ENCODE results near the gene OSBPL8. TPM values are rescaled to one million over a fixed set of nuclear protein-coding genes. Genes with fewer than 3 reads are reported as not detected.

The OSBPL8 gene
- total RNA-seq, 1 experiment from 2014 or later: 21.2 TPM

DNA sequence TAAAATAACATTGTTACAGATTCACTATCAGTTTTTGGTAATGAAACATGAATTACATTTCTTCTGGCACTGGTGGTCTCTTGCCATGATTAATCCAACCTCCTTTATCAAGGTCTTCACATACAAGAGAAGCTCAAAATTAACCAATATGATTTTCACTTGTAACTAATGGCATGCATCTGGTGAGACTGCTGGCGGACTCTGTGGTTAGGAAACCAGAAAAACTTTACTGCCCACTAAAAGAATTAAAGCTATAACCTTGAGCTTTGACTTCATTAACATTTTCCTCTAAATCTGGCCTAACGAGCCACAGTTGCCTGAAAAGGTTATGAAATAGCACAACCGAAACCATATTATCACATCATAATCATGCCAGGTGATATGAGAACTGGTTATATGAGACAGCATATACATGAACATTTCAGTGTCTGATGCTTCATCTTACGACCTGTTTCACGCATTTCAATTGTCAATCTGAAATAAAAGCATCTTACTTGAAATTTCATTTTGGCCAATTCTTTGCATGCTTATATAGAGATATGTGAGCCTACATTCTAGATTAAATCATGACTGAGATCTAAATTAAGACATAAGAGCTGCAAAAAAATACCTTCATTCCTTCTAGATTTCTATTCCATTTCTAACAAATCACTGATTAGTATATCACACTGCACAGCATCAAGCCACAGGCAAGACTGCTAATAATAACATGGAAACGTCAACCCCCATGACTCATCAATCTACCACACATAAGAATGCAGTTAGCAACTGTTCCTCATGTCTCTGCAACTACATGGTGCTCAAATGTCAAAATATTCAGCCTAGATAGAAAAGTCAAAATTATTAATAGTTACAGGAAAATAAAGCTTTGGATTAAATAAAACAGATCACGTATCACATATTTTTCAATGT, 89.3 kb downstream of the OSBPL8 start:
- DNase-seq (ENCODE audit: low spot score): peak; percentile 67

DNA sequence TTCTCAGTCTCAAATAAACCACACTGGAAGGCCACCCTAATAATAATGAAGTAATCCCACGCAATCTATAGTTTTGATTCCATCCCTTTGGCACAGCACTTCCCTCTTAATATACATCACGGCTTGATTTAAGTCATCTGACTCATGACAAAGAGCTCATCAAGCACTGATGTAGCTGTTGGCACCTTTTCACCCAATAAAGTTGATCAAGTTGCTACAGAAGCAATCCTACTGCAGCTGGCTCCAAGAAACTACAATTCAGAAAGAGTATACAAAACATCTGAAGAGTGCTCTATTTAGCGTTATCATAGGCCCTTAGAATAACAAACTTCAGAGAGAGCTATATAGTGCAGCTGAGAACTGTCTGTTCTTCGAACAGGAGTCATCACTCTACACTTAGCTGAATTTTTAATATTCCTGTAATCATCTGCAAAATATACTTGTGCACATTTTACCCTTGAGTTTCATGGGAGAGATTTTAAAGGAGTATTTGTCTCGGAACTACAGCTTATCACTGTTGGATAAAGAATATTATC, 94.9 kb downstream of the OSBPL8 start:
- DNase-seq (ENCODE audit: low spot score): no peak

DNA sequence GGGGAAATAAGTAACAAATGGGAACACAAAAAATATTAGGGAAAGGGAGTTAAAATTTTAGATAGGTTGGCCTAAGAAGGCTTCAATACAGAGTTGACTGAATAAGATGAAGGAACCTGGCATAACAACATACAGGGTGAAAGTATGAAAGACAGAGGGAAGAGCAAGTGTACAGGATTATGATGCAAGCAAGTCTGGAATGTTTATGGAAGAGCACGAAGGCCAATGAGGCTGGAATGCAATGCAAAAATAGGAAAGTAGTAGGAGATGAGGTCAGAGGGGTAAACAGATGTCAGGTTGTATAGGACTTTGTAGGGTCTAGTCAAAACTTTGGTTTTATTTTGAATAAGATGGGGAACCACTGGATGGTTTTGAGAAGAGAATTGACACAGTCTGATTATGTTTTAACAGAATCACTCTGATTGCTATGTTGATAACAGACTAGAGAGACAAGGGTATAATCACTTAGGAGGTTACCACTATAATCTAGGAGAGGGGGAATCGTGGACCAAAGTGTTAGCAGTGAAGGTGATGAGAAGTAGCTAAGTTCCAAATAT, 96.8 kb downstream of the OSBPL8 start:
- DNase-seq (ENCODE audit: low spot score): no peak

DNA sequence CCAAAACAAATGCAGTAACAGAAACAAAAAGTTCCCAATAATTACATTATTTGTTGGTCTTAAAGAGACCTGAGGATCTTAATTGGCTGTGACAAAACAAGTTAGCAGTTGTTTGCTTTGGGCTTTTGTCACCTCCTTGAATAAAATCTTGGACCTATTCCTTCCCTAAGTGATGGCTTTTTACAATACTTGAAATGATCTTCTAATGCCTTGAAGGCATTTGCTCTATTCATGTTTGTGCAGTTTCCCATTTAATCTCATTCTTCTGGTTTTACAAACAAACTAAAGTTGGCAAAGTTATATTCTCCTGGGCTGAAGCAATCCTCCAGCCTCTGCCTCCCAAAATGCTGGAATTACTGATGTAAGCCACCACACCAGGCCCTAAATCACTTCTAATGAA, 98.8 kb downstream of the OSBPL8 start:
- DNase-seq (ENCODE audit: low spot score): no peak

DNA sequence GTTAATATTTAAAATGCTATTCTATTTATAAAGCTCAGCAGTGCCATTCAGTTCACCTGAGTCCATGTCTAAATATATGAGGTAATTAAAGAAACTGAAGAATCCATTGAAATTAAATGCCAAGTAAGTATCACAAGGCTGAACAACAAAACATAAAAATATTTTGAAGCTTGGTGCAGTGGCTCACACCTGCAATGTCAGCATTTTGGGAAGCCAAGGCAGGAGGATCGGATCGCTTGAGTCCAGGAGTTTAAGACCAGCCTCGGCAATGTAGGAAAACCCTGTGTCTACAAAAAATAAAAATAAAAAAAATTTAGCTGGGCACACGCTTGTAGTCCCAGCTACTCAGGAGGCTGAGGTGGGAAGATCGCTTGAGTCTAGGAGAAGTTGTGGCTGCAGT, 101.8 kb downstream of the OSBPL8 start:
- no peak for DNase-seq (ENCODE audit: low spot score)

DNA sequence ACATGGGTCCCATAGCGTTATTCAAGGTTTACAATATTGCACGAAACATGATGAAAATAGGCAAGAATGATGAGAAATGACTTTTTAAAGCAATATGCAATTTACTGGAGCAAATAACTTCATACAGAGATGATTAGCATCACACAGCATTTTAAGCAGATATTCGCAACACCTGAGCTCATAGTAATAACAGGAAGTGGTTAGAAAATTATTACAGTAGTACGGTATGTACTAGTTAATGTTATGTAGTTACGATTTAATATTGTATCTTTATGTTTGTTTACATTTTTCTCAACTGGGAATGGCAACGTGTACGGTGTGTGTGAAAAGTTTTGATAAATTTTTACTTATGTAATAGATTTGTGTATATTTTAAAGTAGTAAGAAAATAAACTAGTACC, 102.6 kb downstream of the OSBPL8 start:
- no peak for DNase-seq (ENCODE audit: low spot score)

DNA sequence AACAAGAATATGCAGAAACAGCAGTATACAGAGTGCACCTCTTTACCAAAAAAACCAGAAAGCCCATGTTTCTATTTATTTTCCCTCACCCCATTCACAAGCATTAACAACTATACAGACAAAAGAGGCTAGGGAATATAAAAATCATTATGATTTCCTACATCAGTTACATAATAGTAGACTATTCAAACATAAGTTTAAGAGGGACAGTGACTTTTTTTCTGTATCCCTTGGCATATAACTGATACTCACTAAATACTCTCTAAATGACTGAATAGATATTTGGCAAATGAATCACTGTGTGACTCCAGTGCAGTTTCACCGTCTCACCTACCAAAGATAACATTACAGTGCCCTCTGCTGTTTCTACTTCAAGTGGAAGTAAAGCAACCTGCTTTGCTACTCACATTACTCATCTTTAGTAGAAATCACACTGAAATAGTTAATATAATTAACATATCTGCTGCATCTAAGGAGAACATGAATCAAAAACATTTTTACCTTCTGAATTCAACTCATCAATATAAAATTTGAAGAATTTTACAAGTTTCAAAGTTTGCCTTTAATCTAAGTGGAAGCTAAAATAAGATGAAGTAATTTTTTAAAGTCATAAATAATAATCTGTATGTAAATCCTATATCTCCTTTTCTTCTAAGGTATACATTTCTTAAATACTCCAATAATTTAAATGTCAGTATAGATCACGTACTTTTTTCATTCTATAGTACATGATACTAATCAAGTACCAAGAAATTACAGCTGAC, 103.8 kb downstream of the OSBPL8 start:
- peak; percentile 78 for DNase-seq (ENCODE audit: low spot score)

DNA sequence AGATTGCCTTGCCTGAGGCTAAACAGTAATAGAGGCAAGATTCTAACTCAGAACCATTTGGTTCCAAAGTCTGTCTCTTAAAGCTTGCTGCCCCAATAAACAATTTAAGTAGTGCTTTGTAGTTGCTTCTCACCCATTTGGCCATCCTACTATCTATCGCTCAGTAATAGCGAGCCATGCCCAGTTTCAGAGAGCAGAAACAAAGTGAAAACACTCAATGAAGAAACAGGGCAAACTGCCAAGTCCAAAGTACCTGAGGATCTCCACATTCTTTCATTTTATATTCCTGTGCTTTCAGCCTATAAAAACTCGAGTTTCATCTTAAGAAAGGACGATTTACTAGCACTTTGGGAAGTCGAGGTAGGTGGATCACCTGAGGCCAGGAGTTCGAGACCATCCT, 108.0 kb downstream of the OSBPL8 start:
- DNase-seq (ENCODE audit: low spot score): no peak

DNA sequence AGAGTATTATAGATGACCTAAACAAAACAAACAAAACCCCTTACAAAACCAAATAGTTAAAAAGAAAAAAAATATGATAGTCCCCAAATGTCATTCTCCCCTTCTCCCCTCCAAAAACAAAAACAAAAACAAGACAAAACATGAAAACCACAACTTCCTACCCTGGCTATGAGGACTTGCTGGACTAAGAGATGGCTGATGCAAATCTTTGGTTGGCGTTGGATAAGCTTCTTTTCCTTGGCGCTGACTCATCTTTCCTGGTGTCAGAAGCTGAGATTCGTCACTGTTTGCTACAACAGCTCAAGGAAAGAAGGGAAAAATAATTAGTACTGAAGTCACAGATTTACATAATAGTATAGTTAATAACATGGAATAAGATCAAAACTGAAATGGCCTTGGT, 108.9 kb downstream of the OSBPL8 start:
- DNase-seq (ENCODE audit: low spot score): peak; percentile 81

DNA sequence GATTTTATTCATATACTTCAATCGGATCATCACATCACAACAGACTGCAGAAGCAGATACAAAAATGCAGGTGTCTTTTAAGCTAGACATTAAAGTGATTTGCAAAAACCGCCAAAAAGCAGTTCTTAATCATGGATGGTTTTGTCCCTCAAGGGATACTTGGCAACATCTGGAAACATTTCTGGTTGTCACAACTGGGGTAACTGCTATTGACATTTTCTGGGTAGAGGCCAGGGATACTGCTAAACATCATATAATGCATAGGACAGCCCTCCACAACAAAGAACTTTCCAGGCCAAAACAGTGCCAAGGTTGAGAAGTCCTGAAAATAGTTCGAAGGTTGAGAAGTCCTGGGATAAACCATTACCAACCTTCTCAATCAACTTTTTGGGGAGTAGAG, 109.6 kb downstream of the OSBPL8 start:
- DNase-seq (ENCODE audit: low spot score): no peak

DNA sequence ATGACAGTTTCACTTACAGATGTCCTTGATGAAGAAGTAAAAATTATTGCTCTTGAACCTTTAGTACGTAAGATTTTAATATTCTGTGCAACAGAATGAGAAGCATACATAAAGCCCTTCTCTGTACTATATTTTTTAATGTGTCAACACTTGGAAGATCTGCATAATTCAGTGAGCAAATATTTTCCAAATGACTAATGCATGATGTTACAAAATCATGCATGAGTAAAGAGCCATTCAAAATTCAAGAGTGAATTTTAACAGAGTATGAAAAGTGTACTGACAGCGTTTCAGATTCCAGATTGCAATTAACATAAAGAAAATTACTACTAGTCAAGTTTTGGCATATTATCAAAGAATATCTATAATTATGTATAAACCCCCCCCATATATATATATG, 110.0 kb downstream of the OSBPL8 start:
- DNase-seq (ENCODE audit: low spot score): no peak

DNA sequence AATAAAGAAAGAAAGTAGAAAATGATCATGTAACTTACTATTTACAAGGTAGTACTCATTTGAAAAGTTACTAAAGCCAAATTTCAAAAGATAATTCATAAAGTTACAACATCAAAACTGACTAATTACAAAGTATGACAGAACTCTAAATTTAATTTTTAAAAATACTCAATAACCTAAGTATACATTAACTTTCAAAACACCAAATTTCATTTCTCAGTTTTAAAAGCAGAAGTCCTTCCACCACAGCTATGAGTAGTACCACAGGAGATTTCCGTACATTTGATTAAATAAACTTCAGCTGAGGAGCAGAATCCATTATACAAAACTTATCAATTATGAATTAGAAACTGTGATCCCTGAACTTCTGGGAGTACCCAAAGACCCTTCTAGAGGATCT, 110.6 kb downstream of the OSBPL8 start:
- no peak for DNase-seq (ENCODE audit: low spot score)

DNA sequence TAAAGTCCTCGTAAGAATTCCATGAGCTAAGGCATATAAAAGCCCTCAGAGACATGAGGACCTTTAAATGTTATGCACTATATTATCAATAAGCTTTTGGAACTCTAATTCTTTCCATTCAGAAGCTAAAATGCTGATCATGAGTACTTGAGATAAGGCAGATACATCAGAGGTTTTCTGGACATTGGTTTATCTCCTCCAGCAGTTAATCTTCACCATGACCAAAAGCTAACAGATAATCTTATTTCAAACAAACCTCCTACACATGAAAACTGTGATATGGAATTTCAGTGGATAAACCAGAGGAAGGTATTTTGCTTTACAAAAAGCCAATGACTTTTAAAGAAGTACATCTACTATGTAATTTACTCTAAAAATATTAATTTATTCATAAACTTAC, 113.5 kb downstream of the OSBPL8 start:
- DNase-seq (ENCODE audit: low spot score): no peak

DNA sequence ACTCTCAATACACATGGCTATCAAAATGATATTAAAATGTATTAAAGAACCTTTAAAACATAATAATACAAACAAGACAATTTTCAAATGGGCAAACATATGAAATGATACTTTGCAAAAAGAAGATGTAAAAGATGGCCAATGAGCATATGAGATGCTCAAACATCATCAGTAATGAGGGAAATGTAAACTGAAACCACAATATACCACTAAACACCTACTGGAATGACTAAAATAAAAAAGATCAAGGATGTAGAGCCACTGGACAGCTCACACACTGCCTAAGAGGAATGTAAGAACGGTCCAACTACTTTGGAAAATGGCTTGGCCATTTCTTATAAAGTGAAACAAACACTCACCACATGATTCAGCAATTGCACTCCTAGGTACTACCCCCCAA, 114.1 kb downstream of the OSBPL8 start:
- no peak for DNase-seq (ENCODE audit: low spot score)

DNA sequence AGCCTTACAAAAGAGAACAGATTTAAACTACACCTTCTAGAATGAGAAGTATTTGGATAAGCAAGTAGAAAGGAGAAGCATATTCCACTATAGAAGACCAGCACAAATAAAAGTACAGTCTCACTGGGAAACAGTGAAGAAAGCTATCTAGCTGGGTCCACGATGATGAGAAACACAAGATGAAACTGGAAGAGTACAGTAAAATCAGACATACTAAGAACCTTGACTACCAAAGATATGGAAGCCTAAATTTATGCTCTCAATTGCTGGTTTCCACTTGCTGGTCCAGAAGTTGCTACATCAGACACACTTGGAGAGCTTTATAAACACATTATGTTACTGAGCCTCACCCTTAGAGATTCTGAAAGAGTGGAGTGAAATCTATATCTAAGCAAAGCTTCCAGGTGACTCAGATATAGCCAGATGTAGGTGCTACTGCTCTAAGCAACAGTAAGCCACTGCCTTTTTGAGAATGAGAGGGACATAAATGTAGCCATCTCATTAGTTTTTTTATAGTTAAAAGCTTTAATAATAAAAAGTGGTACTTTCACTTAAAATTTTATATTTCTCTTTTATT, 115.1 kb downstream of the OSBPL8 start:
- DNase-seq (ENCODE audit: low spot score): no peak

DNA sequence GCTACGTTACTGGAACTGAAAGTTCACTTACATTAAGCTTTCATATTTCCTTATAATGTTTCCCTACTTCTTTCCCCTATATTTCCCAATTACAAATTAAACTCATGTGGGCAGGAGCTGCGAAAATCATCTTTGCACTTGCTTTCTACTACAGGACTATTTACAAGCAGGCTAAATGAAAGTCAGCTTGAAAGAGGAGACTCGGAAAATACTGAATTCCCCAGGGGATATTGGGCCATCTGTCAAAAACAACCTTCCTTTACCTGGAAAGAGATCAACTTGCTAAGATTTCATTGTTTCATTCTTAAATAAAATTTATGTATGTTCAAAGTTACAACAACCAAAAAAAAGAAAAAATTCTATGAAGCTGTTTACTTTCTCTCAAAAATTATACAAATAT, 118.6 kb downstream of the OSBPL8 start:
- no peak for DNase-seq (ENCODE audit: low spot score)

DNA sequence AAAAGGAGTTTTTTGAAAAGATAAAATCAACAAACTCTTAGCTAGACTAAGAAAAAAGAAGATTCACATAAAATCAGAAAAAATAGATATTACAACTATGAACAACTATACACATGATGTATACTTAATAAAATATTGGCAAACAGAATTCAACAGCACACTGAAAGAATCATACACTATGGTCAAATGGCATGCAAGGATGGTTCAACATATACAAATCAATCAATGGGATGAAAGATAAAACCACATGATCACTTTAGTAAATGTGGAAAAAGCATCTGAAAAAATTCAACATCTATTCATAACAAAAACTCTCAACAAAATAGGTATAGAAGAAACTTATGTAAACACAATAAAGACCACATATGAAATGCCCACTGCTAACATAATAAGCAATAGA, 126.8 kb downstream of the OSBPL8 start:
- no peak for DNase-seq (ENCODE audit: low spot score)

DNA sequence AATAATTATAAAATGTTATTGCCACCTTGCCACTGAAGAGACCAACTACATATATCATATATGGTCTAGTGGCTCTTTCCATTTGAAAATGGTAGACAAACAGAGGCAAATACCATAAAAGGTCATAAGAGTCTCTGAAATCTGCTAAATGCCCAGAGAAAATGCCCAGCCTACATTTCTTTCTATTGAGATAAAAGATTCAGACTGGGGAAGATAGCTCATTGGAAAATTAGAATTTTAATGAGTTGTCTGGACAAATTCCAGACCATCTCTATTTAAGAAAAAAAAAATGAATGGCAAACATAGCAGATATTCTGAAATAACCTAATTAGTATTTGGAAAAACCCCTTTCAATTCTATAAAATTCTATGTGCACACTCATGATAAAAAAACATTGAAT, 131.5 kb downstream of the OSBPL8 start:
- DNase-seq (ENCODE audit: low spot score): no peak

DNA sequence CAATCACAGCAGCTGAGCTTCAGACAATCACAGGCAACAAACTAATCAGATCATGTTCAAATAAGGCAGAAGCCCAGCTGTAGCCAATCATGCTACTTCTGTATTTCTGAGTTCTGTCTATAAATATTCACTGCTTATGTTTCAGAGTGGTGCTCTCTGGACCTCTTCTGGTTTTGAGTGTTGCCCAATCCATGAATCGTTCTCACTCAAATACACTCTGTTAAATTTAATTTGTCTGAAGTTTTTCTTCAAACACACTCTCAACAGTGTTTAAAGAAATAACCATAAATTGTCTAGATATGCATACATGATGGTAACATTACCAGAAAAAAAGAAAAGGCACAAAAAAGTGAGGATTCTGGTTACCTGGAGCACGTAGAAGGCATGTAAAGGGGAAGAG, 133.4 kb downstream of the OSBPL8 start:
- no peak for DNase-seq (ENCODE audit: low spot score)

DNA sequence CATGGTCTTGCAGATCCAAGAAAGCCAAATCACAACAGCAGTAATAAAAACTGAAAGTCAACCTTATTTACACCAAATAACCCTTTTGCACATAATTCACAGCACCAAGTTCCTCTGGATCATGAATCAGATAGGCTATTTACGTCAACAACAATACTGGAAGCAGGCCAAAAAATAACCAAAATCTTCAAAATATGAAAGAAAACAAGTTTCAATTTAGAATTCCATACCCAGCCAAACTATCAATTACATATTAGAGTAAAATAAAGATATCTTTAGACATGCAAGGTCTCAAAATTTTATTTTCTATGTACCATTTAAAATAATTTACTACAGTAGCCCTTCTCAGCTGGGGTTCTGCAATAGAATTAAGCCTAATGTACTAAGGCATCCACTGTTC, 134.6 kb downstream of the OSBPL8 start:
- no peak for DNase-seq (ENCODE audit: low spot score)

DNA sequence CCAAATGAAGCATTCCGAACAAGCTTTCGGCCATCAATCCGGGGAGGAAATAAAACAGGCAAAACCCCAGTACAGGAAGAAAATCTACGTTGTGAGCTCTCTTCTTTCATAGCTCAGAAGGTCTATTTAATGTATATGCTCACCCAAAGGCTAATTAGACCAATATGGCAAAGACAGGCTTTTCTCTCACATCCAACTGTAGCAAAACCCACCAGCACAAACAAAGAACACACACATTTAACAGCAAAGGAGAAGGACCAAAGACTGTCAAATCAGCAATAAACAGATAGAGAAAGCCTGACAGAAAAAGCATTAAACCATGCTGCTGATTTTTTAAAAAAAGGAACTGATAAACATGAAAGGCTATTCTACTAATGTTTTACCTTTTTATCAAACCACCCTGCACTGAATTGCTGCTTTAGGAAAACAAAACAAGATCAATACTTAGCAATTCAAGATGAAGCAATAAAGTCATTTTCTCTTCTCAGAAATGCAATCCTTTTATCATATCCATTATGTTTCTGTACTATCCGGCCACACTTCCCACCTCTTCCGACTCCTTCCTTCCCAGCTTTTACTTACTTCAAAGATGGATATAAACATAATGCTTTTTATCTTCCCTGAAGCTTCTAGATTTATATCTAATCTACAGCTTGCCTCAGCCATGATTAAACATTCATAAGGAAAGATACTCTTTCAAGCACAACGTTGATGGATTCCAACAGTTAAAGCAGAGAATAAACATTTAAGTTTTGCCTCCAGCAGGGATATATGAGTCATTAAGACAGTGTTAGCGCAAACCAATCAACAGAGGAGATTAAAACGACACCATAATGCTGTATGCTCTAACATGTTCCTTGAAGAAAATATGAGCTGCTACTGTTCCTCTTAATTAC, 136.8 kb downstream of the OSBPL8 start:
- DNase-seq (ENCODE audit: low spot score): peak; percentile 69

All from H4 (cell line).